A673 (cell line): Measurements from ENCODE around the gene CCDC85A. TPM values are rescaled to one million over a fixed set of nuclear protein-coding genes. Genes with fewer than 3 reads are reported as not detected.

Experiments
- BruUV-seq: library from RNA; stranded (reverse); fragments of 400-500 nt; replicated peaks from 2 replicates; lab custom pipeline; 2021; lab: Mats Ljungman, UMichigan
- CTCF ChIA-PET: fragments of 300-600 bp; sonication (Branson Sonifier 250); formaldehyde crosslinking; loops from one replicate; lab custom pipeline; 2022; ENCODE audit warnings: antibody characterized with exemption; lab: Charles Lee
- POLR2A ChIA-PET: fragments of 300-600 bp; sonication (Branson Sonifier 250); formaldehyde crosslinking; loops from one replicate; lab custom pipeline; 2022; ENCODE audit warnings: antibody characterized with exemption; ENCODE audit not compliant: low non-redundant PET; lab: Charles Lee
- DNase-seq: peaks from one replicate; pipeline ENCODE4 v3.0.0-alpha.2; 2015; ENCODE audit warnings: low spot score
- H3K27ac ChIP-seq: fragments of 200-600 bp; sonication (generic); 2 replicates; pipeline ENCODE4 v1.5.1; 2016; ENCODE audit warnings: mixed run types, low read depth, mild to moderate bottlenecking, mixed read lengths, antibody characterized with exemption, low read length; ENCODE audit not compliant: poor library complexity, severe bottlenecking
- H3K27me3 ChIP-seq: fragments of 200-600 bp; sonication (generic); replicated peaks from 2 replicates; pipeline ENCODE4 v1.6.1; 2017; ENCODE audit warnings: mixed run types, low read depth, mild to moderate bottlenecking, mixed read lengths, antibody characterized with exemption, low read length; ENCODE audit not compliant: insufficient read depth, poor library complexity
- H3K36me3 ChIP-seq: fragments of 200-600 bp; sonication (generic); 2 replicates; pipeline ENCODE4 v1.6.1; 2016; ENCODE audit warnings: mixed run types, mild to moderate bottlenecking, mixed read lengths, antibody characterized with exemption, low read length; ENCODE audit not compliant: insufficient read depth, poor library complexity, severe bottlenecking
- H3K4me1 ChIP-seq: fragments of 200-600 bp; sonication (generic); 2 replicates; pipeline ENCODE4 v1.6.1; 2017; ENCODE audit warnings: mixed run types, mild to moderate bottlenecking, mixed read lengths, antibody characterized with exemption, low read length; ENCODE audit not compliant: insufficient read depth, poor library complexity, severe bottlenecking
- H3K4me3 ChIP-seq: fragments of 200-600 bp; sonication (generic); 2 replicates; pipeline ENCODE4 v1.5.1; 2016; ENCODE audit warnings: low read depth, mixed run types, mild to moderate bottlenecking, mixed read lengths, low read length; ENCODE audit not compliant: poor library complexity, severe bottlenecking
- H3K9me3 ChIP-seq: fragments of 200-600 bp; sonication (generic); 2 replicates; pipeline ENCODE4 v1.6.1; 2016; ENCODE audit warnings: mixed run types, low read depth, mild to moderate bottlenecking, mixed read lengths, antibody characterized with exemption, low read length; ENCODE audit not compliant: poor library complexity, severe bottlenecking
- CTCF ChIP-seq: fragments of 300-800, 200-600 bp; sonication (generic); conservative IDR thresholded peaks from 2 replicates; pipeline ENCODE4 v1.5.1; 2017; ENCODE audit warnings: low read depth, mild to moderate bottlenecking, antibody characterized with exemption, low read length, moderate library complexity, mixed read lengths
- EZH2 ChIP-seq: fragments of 200-600 bp; sonication (generic); IDR thresholded peaks from 2 replicates; pipeline ENCODE4 v1.6.1; 2017; ENCODE audit warnings: borderline replicate concordance, low read depth, mild to moderate bottlenecking, mixed read lengths, antibody characterized with exemption, low read length; ENCODE audit not compliant: poor library complexity, severe bottlenecking
- intact Hi-C: fragments of 100-400 bp; cut with micrococcal nuclease; formaldehyde crosslinking; loops from one replicate; pipeline ENCODE4 v1.10.0; 2022; ENCODE audit not compliant: unreplicated experiment
- total RNA-seq: library from RNA; stranded (reverse); gene quantifications from 2 replicates; pipeline ENCODE4 v1.2.3, GENCODE V29; 2021

The CCDC85A gene
- total RNA-seq, 1 experiment from 2014 or later: 0.39 TPM

- no peaks in the 10 kb centered on the region for H3K4me1 ChIP-seq
- no peak for DNase-seq
- no peak overlapping the region for H3K27ac ChIP-seq
- POLR2A ChIA-PET: no interaction called here
- H3K27me3 ChIP-seq: no peaks in the 10 kb centered on the region
- CTCF ChIA-PET: no interaction called here
- no peaks in the 10 kb centered on the region for H3K36me3 ChIP-seq
- BruUV-seq: no TSS peak
- no peak for TF ChIP-seq EZH2
- TF ChIP-seq CTCF: no peak
- H3K9me3 ChIP-seq: no peaks in the 10 kb centered on the region
- H3K4me3 ChIP-seq: no peak overlapping the region
- intact Hi-C loops: no loop called here
These were observed 76.6 kb downstream of the CCDC85A start for GRCh38 chr2:56260415-56260814.

GRCh38 chr2:56262241-56262640 lies 78.5 kb downstream of the CCDC85A start:
- TF ChIP-seq CTCF (no peak), EZH2 (no peak)
- ChIA-PET CTCF (no interaction called here), POLR2A (no interaction called here)
- Histone ChIP-seq H3K27me3 (no peaks in the 10 kb centered on the region), H3K4me3 (no peak overlapping the region), H3K27ac (no peak overlapping the region), H3K4me1 (no peaks in the 10 kb centered on the region), H3K9me3 (no peaks in the 10 kb centered on the region), H3K36me3 (no peaks in the 10 kb centered on the region)
- intact Hi-C loops: no loop called here
- no TSS peak for BruUV-seq
- no peak for DNase-seq

- H3K27ac ChIP-seq: no peak overlapping the region
- POLR2A ChIA-PET: no interaction called here
- H3K9me3 ChIP-seq: no peaks in the 10 kb centered on the region
- H3K4me3 ChIP-seq: no peak overlapping the region
- no TSS peak for BruUV-seq
- no peak for DNase-seq
- no peaks in the 10 kb centered on the region for H3K27me3 ChIP-seq
- H3K36me3 ChIP-seq: no peaks in the 10 kb centered on the region
- TF ChIP-seq EZH2: no peak
- no peak for TF ChIP-seq CTCF
- intact Hi-C loops: no loop called here
- H3K4me1 ChIP-seq: no peaks in the 10 kb centered on the region
- CTCF ChIA-PET: no interaction called here
These were observed 80.1 kb downstream of the CCDC85A start for GRCh38 chr2:56263876-56264275.
